HG02571 (cell line): ENCODE results near the gene NBAS.
"Not testable (repeated sequence)": the region's sequence is repeated elsewhere in the genome, so short reads cannot be mapped to it uniquely, and the experiment has no call there.

ENCODE experiments used
- ATAC-seq: cut with Tn5 transposase; IDR thresholded peaks from one replicate; pipeline ENCODE4 v1.9.1; 2021; ENCODE audit warnings: mild to moderate bottlenecking, moderate library complexity; ENCODE audit not compliant: unreplicated experiment

Gene NBAS

DNA sequence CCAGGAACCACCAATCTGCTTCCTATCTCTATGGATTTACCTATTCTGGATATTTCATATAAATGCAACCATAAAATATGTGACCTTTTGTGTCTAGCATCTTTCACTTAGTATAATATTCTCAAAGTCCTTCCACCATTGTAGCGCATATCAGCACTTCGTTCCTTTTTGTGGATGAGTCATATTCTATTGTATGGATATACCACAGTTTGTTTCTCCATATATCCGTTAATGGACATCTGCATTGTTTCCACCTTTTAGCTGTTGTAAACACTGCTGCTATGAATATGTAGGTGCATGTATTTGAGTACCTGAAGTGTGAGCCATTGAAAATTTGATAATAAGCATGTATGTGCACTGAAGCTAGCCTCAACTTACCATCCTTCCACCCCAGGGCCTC is 80.1 kb downstream of the NBAS start:
- ATAC-seq = no peak

DNA sequence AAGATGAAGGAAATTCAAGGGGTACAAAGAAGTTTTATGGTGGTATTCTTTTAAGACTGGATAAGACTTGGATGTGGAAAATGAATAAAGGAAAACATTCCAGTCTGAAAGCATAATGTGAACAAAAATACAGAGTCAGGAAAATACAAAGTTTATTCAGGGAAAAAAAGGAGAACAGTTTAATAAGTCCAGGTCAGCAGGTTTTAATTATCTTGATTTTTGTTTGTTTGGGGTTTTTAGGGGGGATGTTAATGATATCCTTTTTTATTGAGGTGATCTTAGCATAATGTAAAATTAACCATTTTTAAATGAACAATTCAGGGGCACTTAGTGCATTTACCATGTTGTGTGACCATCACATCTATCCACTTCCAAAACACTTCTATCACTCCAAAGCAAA is 80.6 kb downstream of the NBAS start:
- ATAC-seq = no peak

DNA sequence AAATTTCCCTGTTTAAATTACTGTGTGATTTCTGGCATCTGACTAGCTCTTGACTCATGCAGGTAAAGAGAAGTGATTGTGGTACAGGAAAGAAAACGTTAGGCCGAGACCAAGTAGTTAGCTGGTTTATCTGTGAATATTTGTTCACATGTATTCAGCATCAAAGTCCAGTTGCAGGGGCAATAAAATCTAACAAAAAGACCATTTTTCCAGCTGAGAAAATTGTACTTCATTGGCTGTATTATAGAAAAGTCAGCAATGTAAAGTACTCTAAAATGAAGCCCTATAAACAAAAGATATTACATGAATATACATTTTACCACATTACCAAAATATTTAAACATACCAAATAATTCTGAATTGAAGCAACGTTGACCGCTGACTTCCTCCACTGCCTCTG is 88.3 kb downstream of the NBAS start:
- ATAC-seq = no peak

DNA sequence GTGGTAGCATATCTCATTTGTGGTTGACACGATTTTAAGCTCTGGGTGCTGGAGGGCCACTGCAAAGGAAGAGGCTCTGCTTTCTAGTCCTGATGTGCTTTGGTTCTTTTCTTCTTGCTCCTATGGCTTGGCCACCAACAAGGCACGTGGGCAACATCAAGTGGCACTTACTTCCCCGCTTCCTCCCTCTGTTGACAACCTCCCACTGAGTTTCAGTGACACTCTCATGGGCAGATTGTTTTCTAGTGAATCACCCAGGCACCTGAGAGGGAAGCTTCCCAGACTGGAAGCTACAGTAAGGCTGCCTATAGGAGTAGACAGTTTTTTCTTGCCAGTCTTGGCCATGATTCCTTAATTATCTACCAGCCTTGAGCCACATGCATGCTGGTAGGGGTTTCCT is 89.0 kb downstream of the NBAS start:
- ATAC-seq = no peak

DNA sequence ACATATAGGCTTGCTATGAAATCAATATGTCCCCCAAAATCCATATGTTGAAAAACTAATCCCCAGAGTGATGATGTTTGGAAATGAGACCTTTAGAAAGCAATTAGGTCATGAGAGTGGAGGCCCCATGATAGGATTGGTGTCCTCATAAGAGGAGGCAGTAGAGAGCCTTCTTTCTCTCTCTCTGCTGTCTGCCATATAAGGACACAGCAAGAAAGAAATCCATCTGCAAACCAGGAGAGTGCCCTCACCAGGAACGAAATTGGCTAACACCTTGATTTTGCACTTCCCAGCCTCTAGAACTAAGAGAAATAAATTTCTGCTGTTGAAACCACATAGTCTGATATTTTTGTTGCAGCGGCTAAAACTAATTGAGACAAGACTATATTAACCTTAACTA is 89.5 kb downstream of the NBAS start:
- ATAC-seq = no peak

DNA sequence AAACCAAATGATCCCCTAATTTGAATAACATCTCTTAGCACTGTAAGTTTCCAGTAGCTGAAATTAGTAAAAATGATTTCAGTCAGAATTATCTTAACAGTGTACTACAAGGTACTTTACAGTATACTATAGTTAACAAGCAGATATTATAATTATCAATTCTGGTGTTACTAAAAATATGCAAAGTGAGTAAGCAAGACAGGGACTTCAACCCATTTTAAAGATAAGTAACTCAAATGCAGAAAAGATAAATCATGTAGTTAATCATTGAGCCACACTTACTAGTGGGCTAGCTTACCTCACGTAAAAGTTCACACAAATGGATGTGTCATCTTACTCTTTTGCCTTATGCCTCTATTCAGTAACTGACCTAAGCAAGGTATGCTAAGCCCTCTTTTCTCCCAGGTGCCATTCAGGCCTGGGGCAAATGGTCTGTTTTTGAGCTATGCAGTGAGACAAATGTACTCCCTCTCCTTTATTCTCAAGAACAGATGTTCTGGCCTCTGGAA is 101.0 kb downstream of the NBAS start:
- no peak for ATAC-seq

DNA sequence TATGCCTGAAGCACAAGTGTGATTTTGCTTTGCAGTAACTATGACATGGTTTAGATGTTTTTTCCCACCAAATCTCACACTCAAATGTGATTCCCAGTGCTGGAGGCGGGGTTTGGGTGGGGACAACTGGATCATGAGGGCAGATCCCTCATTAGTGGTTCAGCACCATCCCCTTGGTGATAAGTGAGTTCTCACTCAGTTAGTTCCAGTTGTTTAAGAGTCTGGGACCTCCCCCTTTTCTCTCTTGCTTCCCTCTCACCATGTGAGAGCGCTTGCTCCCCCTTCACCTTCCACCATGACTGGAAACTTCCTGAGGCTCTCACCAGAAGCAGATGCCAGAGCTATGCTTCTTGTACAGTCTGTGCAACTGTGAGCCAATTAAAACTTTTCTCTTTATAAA is 102.9 kb downstream of the NBAS start:
- ATAC-seq = no peak

DNA sequence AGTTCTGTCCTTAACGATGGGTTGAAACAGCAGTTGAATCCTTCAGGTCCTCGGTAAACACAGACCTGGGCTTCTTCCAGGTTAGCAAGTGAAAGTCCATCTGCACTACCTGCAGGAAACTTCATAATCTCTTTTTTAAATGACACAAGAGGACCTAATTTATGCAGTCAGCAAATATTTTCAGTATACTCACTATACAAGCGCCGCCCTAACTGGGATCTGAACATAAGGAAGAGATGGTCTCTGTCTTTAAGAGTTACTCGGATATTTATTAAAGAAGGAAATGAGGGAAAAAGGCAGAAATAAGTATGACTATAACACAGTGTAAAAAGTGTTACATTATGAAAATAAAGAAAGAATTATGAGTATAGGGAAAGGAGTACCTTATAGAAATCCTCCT is 103.3 kb downstream of the NBAS start:
- ATAC-seq = no peak

DNA sequence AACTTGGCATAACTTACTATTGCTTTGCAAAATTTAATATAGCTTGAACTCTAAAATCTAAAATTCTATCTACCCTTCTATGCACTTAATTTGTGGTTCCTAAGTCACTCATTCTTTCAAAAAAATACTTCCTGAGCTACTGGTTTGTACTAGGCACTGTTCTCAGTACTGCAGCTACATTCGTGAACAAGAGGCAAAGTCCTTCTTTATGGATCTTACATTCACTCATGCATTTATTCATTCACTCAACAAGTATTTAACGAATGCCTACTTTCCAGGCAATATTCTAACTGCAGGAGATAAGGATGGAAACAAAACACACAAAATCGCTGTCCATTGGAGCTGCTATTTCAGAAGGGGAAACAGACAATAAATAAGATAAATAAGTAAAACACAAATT is 104.8 kb downstream of the NBAS start:
- no peak for ATAC-seq

DNA sequence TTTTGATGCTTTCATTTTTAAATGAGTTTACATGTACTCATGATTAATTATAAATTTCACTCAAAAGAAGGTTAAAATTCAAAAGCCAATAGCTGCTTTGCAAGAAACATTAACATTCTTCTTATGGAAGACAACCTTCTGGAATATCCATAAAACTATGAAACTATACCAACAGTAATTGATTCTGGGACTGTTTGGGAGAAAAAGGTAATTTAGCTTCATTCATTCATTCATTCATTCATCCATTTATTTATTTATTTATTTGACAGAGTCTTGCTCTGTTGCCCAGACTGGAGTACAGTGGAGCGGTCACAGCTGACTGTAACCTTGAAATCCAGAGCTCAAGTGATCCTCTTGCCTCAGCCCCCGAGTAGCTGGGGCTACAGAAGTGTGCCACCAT is 110.3 kb downstream of the NBAS start:
- no peak for ATAC-seq

DNA sequence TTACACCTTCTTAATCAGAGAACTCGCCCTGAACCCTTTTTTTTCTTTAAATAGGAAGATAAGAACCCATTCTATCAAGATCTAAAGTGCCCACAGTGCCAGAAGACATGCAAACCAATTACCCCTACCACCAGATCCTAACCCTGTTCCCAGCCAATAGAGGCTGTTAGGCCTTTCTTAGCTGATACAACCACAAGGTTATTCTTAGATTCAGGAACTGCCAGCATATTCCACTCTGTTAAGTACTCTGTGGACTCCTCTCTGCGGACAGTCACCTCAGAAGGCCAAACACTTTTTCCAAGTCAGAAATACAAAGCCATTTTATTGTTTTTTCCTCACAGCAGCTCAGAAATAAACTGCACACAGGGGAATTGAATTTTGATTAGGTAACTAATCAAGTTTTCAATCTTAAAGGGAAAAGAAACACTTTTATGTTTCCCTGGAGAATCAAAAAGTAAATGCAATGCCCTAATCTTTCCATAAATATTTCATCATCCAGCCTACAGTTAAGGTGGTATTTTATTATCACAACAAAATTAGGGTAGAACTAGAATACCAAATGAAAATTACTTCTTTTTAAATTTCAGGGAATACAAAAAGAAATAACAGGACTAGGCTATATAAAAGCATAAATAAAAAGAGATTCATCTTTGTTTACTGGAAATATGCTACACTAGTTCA is 111.4 kb downstream of the NBAS start:
- no peak for ATAC-seq

DNA sequence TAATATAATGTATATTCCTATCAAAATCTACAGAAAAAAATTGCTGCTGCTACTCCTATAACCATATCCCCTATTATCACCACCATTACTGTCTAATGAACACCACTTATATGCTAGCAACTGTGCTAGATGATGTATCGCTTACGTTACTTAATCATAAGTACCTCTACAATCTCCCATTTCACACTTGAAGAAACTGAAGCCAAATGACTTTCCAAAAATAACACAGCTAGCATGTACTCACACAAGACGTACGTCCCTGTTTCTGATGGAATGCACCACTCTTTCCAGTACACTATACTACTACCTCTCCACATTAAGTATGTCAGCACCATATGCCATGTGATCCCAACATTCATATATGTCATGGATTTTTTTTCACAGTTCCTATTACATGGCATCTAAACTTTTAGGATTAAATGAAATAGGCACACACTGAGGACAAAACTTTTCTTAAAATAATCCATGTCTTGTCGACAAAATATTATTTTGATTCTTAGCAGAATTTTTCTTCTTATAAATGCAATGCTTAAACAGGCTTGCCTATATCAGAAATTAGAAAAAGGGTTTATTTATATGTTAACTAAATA is 112.8 kb downstream of the NBAS start:
- no peak for ATAC-seq

DNA sequence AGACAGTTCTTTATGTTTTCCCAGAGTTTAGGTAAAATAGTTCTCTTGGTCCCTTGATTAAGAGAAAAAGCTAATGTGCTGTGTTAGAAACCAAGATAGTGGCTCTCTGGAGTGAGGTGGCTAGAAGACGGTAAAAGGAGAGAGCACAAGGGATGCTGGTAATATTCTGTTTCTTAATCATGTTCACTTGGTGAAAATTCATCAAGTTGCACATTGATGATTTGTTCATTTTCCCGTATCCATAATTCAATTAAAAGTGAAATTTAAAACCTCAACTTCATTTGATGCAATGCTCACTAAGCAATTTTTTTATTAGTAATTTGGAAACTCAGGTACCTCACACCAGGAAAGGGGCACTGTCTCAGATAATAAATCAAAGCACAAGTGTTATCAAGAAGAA is 113.8 kb downstream of the NBAS start:
- ATAC-seq = no peak

DNA sequence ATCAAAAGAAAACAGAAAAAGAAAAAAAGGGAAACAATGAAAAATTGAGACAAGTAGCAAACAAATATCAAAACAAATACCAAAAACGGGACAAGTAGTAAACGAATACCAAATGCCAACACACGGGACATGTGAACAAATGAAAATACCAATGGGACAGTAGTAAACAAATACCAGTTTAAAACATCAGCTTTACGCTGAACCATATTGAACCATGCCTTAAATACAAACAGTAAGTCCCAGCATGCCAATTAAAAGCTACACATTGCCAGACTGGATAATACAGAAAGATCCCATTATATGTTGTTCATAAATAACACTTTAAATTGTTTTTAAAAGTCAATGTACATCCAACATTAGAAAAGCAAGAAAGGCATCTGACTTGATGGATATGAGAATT is 114.2 kb downstream of the NBAS start:
- ATAC-seq = no peak

DNA sequence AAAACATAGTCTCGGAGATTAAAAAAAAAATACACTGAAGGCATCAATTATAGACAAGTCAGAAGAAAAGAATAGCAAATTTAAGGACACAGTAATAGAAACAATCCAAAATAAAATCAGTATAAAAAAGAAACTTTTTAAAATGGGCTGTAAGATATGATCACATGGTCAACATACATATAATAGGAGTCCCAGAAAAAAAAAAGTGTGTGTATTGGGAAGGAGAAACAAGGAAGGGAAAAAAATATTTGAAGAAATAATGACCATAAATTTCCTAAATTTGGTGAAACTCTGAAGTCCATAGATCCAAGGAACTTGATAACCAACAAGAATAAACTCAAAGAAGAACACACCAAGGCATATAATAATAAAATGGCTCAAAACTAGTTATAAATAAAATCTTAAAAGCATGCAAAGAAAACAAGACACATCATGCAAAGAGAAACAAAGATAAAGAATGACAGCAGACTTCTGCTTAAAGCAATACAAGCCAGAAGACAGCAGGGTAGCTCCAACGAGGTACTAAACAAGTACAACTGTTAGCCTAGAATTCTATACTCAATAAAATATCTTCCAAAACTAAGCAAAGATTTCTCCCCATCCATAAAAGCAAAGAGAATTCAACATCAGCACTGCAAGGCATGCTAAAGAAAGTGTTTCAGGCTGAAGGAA is 115.1 kb downstream of the NBAS start:
- ATAC-seq = no peak

DNA sequence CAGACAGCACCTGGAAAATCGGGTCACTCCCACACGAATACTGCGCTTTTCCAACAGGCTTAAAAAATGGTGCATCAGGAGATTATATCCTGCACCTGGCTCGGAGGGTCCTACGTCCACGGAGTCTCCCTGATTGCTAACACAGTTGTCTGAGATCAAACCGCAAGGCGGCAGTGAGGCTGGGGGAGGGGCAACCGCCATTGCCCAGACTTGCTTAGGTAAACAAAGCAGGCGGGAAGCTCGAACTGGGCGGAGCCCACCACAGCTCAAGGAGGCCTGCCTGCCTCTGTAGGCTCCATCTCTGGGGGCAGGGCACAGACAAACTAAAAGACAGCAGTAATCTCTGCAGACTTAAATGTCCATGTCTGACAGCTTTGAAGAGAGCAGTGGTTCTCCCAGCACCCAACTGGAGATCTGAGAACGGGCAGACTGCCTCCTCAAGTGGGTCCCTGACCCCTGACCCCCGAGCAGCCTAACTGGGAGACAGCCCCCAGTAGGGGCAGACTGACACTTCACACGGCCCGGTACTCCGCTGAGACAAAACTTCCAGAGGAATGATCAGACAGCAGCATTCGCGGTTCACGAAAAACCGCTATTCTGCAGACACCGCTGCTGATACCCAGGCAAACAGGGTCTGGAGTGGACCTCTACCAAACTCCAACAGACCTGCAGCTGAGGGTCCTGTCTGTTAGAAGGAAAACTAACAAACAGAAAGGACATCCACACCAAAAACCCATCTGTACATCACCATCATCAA is 121.2 kb downstream of the NBAS start:
- ATAC-seq = not testable (repeated sequence)

DNA sequence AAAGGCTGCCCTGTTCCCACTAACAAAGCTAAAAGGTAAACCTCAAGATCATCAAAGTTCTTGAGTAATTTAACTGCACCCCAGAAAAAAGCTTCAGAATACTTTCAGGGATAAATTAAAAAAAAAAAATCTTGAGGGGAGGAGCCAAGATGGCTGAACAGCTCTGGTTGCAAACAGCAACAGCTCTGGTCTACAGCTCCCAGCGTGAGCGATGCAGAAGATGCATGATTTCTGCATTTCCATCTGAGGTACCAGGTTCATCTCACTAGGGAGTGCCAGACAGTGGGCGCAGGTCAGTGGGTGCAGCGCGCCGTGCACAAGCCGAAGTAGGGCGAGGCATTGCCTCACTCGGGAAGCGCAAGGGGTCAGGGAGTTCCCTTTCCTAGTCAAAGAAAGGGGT is 121.8 kb downstream of the NBAS start:
- ATAC-seq = not testable (repeated sequence)

DNA sequence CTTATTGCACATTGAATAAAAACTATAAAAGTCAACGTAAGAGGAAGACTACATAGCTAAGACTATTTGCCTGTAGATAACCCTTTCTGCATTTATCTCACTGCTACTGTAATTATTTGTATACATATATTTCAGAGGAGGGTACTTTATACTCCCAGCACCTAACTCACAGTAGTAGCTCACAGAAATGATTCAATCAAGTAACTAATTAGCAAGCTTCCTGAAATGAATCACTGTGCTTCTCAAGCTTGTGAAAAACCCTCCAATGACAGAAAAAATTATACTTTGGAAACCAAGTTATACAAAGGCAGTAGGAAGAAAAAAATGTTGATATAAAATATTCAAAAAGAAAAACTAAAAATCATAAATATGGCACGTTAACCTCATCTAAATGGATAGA is 124.9 kb downstream of the NBAS start:
- no peak for ATAC-seq

DNA sequence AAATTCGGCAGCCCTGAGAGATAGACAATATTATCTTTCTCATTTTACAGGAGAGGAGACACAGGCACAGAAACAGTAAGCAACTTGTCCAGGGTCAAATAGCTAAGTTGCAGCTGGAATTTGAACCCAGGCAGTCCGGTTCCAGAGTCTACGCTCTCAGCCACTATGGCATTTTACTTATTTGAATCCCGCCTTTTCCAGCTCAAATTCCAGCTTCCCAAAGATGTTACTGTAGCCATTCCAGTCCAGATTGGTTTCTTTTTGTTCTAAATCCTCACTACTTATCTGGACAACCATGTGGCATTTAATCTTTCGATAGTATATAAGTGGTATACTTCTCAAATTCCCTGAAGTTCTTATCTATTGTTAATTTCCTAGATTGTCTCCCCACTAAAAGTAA is 125.7 kb downstream of the NBAS start:
- no peak for ATAC-seq

DNA sequence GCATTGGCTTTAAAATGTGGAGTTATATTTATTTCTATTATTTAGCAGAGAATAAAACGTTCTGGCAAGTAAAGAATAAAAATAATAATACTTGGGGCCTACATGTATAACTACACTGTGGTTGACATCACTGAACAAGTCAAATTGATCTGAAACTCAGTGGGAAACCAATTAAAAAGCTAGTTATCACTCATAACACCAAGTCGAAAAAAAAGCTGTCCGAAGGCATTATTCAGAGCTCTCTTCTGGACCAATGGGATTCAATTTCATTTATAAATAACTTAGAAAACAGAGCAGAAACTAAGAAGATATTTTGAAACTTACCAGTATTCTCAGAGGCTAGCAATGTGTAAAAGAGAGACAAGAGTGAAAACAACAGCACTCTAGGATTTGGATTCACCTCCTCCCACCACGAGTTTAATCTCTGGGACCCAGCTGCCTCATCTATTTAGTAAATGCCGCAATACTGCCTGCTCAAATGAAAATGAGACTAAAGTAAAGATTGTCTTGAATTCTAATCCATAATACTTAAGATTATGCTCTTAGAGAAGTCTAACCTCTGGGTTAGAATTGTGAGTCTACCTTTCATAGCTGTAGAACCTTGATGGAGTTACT is 128.4 kb downstream of the NBAS start:
- no peak for ATAC-seq

DNA sequence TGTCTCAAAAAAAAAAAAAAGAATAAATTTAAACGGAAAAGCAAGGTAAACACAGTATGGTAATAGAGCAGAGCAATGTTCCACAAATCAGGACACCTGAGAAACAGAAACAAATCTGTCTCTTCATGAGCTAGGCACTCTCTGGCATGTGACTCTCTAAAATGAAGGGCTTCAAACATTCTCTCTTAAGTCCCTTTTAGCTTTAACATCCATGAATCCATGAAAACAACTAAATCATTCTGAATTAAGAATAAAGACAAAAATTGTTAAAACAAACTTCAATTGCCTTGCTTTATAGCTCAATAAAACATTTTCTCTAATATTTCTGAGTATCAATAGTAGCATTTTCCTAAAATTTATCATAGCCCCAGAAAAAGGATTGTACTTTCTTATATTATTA is 132.1 kb downstream of the NBAS start:
- no peak for ATAC-seq
